ENCODE measurements around the gene IFT27.

The IFT27 gene

DNA sequence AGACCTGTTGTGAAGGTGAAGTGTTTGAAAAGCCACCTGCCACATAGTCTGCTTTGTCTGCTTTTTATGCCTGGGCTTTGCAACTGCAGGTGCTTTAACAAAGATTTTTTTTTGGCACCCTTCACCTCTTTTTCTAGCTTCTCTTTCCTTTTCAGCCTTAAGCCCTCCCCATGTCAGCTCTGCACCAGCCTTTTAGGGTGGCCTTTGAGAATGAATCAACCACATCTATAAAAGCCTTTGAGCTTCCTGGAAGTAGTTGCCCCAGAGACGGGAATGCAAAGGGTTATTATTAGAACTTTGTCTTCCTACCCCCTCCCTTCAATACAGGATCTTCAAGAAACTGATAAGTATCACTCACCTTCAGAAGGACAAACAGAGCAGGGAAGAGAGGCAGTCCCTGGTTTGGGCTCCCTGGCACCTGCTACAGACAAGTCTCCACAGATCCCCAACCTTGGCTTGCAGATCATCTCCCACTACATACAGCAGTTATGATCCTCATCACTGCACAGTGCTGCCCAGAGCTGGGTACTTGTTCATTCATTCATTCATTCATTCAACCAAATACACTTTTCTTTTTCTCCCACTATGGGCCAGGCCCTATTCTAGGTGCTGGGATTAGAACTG lies 32.9 kb upstream of the IFT27 start:
- no peak for TF ChIP-seq SUZ12 (IDR thresholded peaks at IDR 0.05; ENCODE audit: extremely low read depth, insufficient read depth, insufficient read length)
- no peak for TF ChIP-seq ZNF274 (IDR thresholded peaks at IDR 0.05; ENCODE audit: low read depth, low read length)
- Histone ChIP-seq H3K36me3 (ENCODE audit: insufficient read depth, insufficient read length, low read length) (no peaks in the 10 kb centered on the region), H3K9me3 (ENCODE audit: insufficient read depth, low read length) (no peaks in the 10 kb centered on the region), H3K27me3 (ENCODE audit: insufficient read depth, insufficient read length) (peaks cover 5% of the 10 kb centered on the region), H3K4me1 (ENCODE audit: insufficient read depth, insufficient read length) (peaks cover 4% of the 10 kb centered on the region), H3K4me3 (ENCODE audit: insufficient read length, low read depth) (no peak overlapping the region), H3K9ac (ENCODE audit: insufficient read length, low read depth) (no peak overlapping the region)
- DNase-seq (ENCODE audit: low read depth, low spot score): no peak

DNA sequence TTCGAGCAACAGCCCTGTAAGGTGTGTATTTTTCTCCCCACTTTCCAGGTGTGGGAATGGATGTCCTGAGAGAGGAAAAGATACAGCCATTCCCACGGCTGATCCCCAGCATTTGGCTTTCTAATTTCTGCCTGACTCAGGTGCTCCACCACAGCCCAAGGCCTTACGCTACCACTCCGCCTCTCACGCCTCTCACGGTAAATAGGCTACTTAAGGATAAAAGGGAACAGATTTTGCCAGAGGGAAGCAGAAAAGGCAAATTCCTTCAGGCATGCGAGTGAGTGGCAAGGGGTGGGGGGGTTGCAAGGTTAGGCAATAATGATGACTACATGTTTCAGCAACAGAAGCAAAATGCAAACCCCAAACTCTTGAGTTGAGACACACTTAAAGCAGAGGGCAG lies 31.7 kb upstream of the IFT27 start:
- H3K27me3 ChIP-seq (ENCODE audit: insufficient read depth, insufficient read length): no peaks in the 10 kb centered on the region
- no peak for DNase-seq (ENCODE audit: low read depth, low spot score)

DNA sequence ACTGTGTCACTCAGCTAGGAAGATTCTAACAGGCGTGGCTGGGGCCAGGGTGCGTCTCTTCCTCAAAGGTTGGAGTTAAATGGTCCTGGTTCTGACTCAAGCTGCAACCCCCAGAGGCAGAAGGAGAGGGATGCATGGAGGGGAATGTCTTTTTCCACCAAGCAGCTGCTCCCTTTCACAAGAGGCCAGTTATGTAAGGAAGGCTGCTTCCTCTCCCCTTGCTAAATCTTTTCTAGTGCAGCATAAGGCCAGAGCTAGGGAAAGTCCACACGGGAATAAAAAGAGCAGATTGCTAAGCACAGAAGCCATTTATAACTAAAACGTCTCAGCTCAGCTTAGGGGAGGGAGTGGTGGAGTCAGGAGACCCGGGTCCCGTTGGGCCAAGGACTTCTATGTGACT lies 30.9 kb upstream of the IFT27 start:
- no peak for TF ChIP-seq SUZ12 (IDR thresholded peaks at IDR 0.05; ENCODE audit: extremely low read depth, insufficient read depth, insufficient read length)
- TF ChIP-seq YY1 (IDR thresholded peaks at IDR 0.05; ENCODE audit: insufficient read depth, insufficient read length): no peak
- TF ChIP-seq ZNF274 (IDR thresholded peaks at IDR 0.05; ENCODE audit: low read depth, low read length): no peak
- Histone ChIP-seq H3K27me3 (ENCODE audit: insufficient read depth, insufficient read length) (no peaks in the 10 kb centered on the region), H3K4me3 (ENCODE audit: insufficient read length, low read depth) (no peak overlapping the region), H3K9me3 (ENCODE audit: insufficient read depth, low read length) (no peaks in the 10 kb centered on the region), H3K4me1 (ENCODE audit: insufficient read depth, insufficient read length) (peaks cover 4% of the 10 kb centered on the region), H3K9ac (ENCODE audit: insufficient read length, low read depth) (no peak overlapping the region), H3K36me3 (ENCODE audit: insufficient read depth, insufficient read length, low read length) (no peaks in the 10 kb centered on the region)
- DNase-seq (ENCODE audit: low read depth, low spot score): no peak

More for the DNA sequence above, 31.7 kb upstream of the IFT27 start:
- Histone ChIP-seq H3K4me3 (ENCODE audit: insufficient read length, low read depth) (no peak overlapping the region), H3K36me3 (ENCODE audit: insufficient read depth, insufficient read length, low read length) (no peaks in the 10 kb centered on the region), H3K4me1 (ENCODE audit: insufficient read depth, insufficient read length) (peaks cover 4% of the 10 kb centered on the region), H3K9ac (ENCODE audit: insufficient read length, low read depth) (no peak overlapping the region), H3K9me3 (ENCODE audit: insufficient read depth, low read length) (no peaks in the 10 kb centered on the region)
- no peak for TF ChIP-seq SUZ12 (IDR thresholded peaks at IDR 0.05; ENCODE audit: extremely low read depth, insufficient read depth, insufficient read length)
- no peak for TF ChIP-seq ZNF274 (IDR thresholded peaks at IDR 0.05; ENCODE audit: low read depth, low read length)
- TF ChIP-seq YY1 (IDR thresholded peaks at IDR 0.05; ENCODE audit: insufficient read depth, insufficient read length): no peak

DNA sequence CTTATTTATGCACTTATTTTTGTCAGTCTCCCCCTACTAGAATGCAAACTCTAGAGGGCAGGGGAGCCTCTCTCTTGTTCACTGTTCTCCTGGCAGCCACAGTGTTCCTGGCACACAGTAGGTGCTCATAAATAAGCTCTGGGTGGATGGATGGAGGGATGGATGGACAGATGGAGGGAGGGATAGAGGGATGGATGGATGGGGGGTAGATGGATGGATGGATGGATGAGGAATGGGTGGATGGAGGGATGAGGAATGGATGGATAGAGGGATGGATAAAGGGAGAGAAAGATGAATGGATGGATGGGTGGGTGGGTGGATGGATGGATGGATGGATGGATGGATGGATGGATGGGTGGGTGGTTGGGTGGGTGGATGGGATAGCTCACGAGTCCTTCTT lies 27.4 kb upstream of the IFT27 start:
- H3K36me3 ChIP-seq (ENCODE audit: insufficient read depth, insufficient read length, low read length): no peaks in the 10 kb centered on the region
- no peak for TF ChIP-seq SUZ12 (IDR thresholded peaks at IDR 0.05; ENCODE audit: extremely low read depth, insufficient read depth, insufficient read length)
- TF ChIP-seq ZNF274 (IDR thresholded peaks at IDR 0.05; ENCODE audit: low read depth, low read length): no peak
- TF ChIP-seq YY1 (IDR thresholded peaks at IDR 0.05; ENCODE audit: insufficient read depth, insufficient read length): no peak
- H3K9me3 ChIP-seq (ENCODE audit: insufficient read depth, low read length): no peaks in the 10 kb centered on the region
- H3K27me3 ChIP-seq (ENCODE audit: insufficient read depth, insufficient read length): no peaks in the 10 kb centered on the region
- peaks cover 7% of the 10 kb centered on the region for H3K4me1 ChIP-seq (ENCODE audit: insufficient read depth, insufficient read length)
- no peak overlapping the region for H3K9ac ChIP-seq (ENCODE audit: insufficient read length, low read depth)
- no peak for DNase-seq (ENCODE audit: low read depth, low spot score)
- H3K4me3 ChIP-seq (ENCODE audit: insufficient read length, low read depth): no peak overlapping the region

DNA sequence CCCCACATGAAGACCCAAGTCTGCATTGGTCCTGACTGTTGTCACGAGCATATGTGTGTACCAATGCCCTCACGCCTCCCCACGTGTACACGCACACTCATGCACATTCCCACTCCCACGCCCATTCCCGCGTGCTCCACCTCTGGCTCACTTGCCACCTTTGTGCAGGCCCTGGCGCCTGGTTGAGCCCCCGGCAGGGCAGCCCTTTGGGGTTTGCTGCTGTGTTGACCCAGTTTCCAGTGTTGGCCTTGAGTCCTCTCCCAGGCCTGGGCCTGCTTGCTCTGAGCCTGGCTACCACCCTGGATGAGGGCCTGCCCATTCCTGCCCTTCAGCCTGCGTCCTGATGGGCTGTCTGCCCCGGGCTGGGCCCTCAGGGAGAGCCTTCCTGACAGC lies 22.8 kb upstream of the IFT27 start:
- Histone ChIP-seq H3K9ac (ENCODE audit: insufficient read length, low read depth) (no peak overlapping the region), H3K4me3 (ENCODE audit: insufficient read length, low read depth) (no peak overlapping the region), H3K27me3 (ENCODE audit: insufficient read depth, insufficient read length) (no peaks in the 10 kb centered on the region), H3K9me3 (ENCODE audit: insufficient read depth, low read length) (no peaks in the 10 kb centered on the region), H3K4me1 (ENCODE audit: insufficient read depth, insufficient read length) (peaks cover 8% of the 10 kb centered on the region), H3K36me3 (ENCODE audit: insufficient read depth, insufficient read length, low read length) (no peaks in the 10 kb centered on the region)
- no peak for TF ChIP-seq SUZ12 (IDR thresholded peaks at IDR 0.05; ENCODE audit: extremely low read depth, insufficient read depth, insufficient read length)
- TF ChIP-seq YY1 (IDR thresholded peaks at IDR 0.05; ENCODE audit: insufficient read depth, insufficient read length): no peak
- TF ChIP-seq ZNF274 (IDR thresholded peaks at IDR 0.05; ENCODE audit: low read depth, low read length): no peak
- DNase-seq (ENCODE audit: low read depth, low spot score): no peak

DNA sequence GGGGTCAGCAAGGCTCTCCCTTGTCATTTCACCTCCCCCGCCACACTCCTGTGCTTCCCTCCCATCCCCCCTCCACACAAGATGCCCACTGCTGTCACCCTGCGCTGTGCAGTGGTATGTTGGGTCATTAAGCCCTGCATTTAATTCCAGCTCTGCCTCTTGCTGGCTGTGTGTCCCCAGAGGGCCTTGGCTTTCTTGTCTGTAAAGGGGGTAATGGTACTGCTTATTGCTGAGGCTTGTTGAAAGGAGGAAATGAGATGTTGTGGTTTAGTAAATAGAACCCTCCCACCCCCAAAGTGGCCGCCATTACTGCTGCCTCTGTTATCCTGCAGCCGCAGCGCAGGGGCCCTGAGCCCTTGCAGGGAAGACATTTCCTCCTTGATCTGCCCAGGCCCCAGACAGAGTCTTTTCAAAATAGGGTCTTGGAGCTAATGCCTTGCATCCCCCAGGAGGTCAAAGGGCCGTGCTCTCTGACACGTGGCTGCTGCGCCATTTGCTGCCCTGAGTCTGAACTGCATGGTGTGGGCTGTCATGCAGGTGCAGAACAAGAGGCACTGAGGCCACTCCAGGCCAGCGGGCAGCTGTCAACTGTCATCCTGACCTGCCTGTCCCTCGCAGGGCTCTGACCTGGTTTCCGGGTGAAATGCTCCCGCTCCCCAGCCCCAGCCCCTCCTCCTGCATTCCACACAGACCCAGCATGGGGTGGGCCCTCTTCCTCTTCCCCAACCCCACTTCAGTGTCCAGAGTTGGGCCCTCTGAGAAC lies 22.2 kb upstream of the IFT27 start:
- DNase-seq (ENCODE audit: low read depth, low spot score): no peak
- H3K9ac ChIP-seq (ENCODE audit: insufficient read length, low read depth): no peak overlapping the region
- H3K36me3 ChIP-seq (ENCODE audit: insufficient read depth, insufficient read length, low read length): no peaks in the 10 kb centered on the region
- TF ChIP-seq SUZ12 (IDR thresholded peaks at IDR 0.05; ENCODE audit: extremely low read depth, insufficient read depth, insufficient read length) (no peak), YY1 (IDR thresholded peaks at IDR 0.05; ENCODE audit: insufficient read depth, insufficient read length) (no peak), ZNF274 (IDR thresholded peaks at IDR 0.05; ENCODE audit: low read depth, low read length) (no peak)
- H3K4me3 ChIP-seq (ENCODE audit: insufficient read length, low read depth): no peak overlapping the region
- no peaks in the 10 kb centered on the region for H3K27me3 ChIP-seq (ENCODE audit: insufficient read depth, insufficient read length)
- H3K9me3 ChIP-seq (ENCODE audit: insufficient read depth, low read length): no peaks in the 10 kb centered on the region
- H3K4me1 ChIP-seq (ENCODE audit: insufficient read depth, insufficient read length): peaks cover 8% of the 10 kb centered on the region

DNA sequence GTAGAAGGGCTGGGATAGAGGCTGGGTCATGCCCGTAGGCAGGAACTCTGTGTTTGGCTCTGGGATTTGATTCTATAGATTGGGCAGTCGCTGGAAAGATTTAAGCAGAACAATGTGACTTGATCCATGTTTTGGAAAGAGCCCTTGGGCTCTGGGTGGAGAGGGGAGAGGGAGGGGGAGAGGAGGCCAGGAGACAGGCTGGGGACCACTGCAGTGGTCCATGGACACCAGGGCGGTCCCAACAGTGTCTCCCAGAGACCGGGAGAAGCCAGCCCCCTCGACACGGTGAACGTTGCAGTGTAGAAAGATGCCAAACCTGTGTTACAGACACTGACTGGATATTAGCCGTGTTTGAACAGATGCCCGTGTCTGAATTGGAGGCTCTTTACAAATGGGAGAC lies 21.5 kb upstream of the IFT27 start:
- DNase-seq (ENCODE audit: low read depth, low spot score): peak; percentile 27
- no peaks in the 10 kb centered on the region for H3K27me3 ChIP-seq (ENCODE audit: insufficient read depth, insufficient read length)
- no peak overlapping the region for H3K9ac ChIP-seq (ENCODE audit: insufficient read length, low read depth)
- H3K9me3 ChIP-seq (ENCODE audit: insufficient read depth, low read length): no peaks in the 10 kb centered on the region
- H3K36me3 ChIP-seq (ENCODE audit: insufficient read depth, insufficient read length, low read length): no peaks in the 10 kb centered on the region
- H3K4me3 ChIP-seq (ENCODE audit: insufficient read length, low read depth): no peak overlapping the region
- H3K4me1 ChIP-seq (ENCODE audit: insufficient read depth, insufficient read length): peaks cover 8% of the 10 kb centered on the region
- TF ChIP-seq YY1 (IDR thresholded peaks at IDR 0.05; ENCODE audit: insufficient read depth, insufficient read length) (no peak), ZNF274 (IDR thresholded peaks at IDR 0.05; ENCODE audit: low read depth, low read length) (no peak), SUZ12 (IDR thresholded peaks at IDR 0.05; ENCODE audit: extremely low read depth, insufficient read depth, insufficient read length) (no peak)

Data from NT2/D1 (cell line).